HL-60/S4 treated with retinoic acid at 250 ng/mL for 4 days and 3 days (cell line): ENCODE data around the gene NR2F1-AS1.

Experiments used
- in situ Hi-C: fragments of 300-500 bp; cut with MboI; formaldehyde crosslinking; loops from 2 replicates; pipeline ENCODE4 v1.7.0; 2022; ENCODE audit warnings: low sequenced_read_pairs

Gene NR2F1-AS1

DNA sequence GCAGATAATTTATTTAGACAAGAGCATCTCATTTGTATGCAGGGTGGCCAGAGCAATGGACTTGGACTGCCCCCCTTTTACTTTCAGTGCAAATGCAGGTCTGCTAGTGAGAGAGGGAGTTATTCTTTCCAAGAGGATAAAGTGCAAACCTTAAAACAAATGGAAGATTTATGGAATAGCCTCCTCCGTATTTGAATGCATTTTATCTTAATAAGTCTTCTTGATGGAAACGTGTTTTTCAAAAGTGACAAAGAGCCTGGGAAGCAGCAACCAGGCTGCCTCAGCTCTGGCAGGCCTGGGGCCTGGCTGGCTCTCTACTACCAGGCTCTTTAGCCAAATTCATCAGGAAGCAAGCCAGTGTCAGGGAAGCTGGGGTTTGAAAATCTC lies 8.8 kb upstream of the NR2F1-AS1 start:
- in situ Hi-C loops, result no loop called here

DNA sequence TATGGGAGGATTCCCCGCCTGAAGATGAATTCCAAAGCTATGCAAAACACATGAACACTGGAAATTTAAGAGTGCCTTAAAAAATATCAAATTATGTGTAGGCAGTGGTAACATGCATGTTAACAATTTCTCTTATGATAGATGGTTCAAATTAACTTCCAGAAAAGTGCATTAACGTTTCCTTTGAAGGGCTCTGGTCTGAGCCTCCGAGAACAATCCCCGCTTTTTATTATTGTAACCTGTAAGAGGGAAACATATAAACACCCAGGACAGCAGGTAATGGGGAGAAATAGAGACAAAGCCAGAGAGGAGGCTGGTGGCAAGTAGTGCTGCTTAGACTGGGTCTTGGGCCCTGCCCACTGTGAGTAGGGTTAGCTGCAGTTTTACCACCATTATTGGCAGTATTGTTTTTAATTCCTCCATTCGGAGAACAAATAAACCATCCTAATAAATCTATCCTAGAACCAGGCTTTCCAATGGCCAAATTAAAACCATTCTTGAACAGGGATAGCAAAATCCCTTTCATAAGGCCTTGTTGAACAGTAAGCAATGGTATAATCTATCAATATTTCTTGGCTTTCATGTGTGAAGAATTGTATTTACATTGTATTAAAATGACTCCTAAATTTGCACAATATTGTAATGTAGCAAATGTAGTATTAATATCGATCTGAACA lies 8.3 kb upstream of the NR2F1-AS1 start:
- in situ Hi-C loops, result no loop called here

DNA sequence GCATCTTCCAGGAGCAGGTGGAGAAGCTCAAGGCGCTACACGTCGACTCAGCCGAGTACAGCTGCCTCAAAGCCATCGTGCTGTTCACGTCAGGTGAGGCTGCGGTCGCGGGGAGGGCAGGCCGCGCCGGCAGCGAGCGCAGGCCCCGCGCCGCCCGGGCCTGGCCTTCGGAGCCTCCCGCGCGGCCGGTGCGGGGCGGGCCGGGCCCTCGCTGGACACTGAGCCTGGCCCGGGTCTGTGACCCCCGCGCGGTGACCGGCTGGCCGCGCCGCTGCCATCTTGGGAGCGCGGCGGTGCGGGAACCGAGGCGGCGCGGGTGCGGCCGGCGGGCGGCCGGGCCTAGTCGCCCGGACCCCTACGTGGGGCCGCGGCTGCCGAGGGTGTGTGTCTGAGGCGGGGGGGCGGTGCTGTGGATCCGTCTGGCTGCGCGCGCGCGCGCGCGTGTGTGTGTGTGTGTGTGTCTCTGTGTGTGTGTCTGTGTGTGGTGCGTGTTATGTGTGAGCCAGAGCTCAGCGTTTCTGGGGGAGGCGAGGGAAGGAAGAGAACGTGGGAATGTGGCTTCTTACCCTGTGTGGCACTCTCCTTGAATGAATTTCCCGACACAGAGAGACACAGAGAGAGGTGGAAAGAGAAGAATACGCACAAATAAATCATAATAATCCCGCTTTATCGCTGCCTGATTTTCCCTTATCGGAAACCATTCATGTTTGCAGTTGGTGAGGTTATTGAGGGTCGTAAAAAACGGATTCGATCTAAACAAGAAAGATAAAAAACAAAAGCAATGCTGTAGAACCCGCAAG lies 7.5 kb upstream of the NR2F1-AS1 start:
- in situ Hi-C loops, result no loop called here

DNA sequence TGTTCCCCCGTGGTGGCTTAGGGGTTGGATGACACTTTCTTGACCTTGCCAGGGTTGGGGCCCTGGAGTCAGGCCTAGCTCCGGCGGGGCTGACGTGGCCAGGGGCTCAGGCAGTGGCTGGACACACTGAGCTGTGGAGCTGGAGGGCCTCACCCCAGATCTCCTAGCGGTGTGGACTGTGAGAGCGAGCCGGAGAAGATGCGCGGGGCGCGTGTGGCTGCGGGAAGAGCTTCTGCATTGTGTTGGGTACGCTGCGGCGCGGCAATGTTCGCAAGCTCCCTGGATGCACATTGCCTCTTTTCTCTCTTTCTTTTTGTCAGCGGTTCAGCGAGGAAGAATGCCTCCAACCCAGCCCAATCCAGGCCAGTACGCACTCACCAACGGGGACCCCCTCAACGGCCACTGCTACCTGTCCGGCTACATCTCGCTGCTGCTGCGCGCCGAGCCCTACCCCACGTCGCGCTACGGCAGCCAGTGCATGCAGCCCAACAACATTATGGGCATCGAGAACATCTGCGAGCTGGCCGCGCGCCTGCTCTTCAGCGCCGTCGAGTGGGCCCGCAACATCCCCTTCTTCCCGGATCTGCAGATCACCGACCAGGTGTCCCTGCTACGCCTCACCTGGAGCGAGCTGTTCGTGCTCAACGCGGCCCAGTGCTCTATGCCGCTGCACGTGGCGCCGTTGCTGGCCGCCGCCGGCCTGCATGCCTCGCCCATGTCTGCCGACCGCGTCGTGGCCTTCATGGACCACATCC lies 6.8 kb upstream of the NR2F1-AS1 start:
- in situ Hi-C loops, result no loop called here

DNA sequence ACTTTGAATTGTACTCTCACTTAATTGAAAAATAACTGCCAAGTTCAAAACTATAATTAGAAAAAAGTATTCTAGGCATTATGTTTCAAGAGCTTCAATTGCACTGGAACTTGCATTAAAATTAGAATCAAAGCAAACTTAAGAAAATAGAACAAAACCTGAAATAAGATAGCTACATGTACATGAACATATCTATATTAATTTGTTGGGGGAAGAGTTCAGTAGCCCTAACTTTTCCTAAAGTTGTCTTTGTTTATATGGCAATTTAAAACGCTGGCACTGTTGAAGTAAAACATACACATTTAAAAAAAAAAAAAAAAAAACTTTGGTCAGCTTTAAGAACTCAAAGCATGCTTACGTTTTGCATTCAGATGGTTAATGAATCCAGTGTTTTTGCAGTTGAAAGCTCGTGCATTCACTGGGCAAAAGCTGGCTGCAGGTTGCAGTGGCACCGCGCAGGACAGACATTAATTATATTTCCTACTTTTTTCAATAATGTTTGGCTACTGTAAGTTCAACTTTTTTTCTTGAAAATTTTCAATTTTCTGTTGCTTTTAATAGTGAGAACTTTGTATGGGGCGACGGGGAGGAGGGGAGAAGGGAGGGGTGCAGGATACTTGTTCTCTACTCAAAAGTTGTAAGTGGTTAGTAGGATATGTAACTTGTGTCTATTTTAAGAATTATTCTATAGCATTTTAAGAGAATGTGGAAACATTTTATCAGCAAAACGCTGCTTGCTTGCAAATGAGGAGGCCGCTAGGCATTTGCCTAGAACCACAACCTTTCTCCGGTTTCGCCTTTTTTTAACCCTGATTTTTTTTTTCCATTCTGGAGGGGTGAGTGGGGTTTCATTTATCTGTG lies 5.9 kb upstream of the NR2F1-AS1 start:
- in situ Hi-C loops, result no loop called here

DNA sequence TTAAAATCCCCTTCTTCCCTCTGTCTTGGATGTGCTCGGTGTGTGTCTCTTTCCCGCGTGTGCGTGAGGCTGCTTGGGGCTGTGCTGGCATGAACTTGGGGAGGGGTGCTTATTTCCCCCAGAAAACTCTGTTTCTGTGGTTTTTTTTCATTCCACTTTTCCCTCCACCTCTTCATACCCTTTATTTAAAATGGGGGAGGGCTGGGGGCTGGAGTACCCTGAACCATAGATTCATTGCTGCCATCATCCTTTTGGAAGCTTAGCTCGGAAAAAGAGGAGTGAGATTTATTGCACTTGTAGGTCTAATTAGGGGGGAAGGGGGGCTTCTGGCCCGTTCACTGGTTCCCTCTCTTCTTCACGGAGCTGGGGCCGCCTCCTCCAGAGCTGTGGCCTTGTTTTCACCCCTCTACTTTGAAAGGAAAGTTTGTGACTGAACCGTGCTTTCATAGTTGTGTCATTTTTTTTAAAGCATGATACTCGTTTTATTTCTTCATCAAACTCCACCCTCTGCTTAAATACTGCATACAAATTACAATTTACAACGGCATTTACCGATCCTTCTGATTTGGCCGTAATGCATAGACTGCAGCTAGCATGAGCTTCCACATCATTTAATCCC lies 4.9 kb upstream of the NR2F1-AS1 start:
- in situ Hi-C loops, result no loop called here

DNA sequence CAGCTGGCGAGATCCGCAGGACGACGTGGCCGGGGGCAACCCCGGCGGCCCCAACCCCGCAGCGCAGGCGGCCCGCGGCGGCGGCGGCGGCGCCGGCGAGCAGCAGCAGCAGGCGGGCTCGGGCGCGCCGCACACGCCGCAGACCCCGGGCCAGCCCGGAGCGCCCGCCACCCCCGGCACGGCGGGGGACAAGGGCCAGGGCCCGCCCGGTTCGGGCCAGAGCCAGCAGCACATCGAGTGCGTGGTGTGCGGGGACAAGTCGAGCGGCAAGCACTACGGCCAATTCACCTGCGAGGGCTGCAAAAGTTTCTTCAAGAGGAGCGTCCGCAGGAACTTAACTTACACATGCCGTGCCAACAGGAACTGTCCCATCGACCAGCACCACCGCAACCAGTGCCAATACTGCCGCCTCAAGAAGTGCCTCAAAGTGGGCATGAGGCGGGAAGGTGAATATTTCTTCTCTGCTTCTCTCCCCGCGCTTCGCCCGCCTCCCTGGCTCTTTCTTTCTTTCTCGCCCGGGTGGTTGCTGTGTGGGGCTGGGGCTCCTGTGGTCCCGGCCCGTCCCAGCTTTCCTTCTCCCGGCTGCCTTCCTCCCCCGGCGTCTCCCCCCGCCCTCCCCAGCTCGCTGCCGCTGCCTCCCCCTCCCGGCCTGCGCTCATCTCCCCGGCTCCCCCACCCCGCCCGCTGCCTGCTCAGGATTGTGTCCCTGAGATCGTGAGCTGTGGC lies 4.2 kb upstream of the NR2F1-AS1 start:
- in situ Hi-C loops, result no loop called here

DNA sequence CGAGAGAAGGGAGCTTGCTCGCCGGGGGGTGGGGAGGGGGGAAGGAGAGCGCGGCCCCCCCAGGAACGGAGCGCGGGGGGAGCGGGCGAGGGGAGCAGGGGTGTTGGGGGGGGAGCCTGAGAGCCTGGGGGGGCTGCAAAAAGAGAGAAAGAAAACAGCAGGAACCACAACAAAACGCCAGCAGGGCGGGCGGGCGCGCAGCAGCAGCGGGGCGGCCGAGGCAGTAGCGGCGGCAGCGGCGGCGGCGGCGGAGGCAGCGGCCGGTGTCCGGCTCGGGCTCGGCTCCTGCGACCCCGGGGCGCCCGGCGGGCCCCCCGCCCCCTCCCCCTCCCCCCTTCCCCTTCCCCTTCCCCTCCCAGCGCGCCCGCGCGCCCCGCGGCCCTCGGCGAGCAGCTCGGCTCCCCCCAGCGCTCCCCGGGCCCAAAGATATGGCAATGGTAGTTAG lies 3.6 kb upstream of the NR2F1-AS1 start:
- in situ Hi-C loops, result no loop called here

DNA sequence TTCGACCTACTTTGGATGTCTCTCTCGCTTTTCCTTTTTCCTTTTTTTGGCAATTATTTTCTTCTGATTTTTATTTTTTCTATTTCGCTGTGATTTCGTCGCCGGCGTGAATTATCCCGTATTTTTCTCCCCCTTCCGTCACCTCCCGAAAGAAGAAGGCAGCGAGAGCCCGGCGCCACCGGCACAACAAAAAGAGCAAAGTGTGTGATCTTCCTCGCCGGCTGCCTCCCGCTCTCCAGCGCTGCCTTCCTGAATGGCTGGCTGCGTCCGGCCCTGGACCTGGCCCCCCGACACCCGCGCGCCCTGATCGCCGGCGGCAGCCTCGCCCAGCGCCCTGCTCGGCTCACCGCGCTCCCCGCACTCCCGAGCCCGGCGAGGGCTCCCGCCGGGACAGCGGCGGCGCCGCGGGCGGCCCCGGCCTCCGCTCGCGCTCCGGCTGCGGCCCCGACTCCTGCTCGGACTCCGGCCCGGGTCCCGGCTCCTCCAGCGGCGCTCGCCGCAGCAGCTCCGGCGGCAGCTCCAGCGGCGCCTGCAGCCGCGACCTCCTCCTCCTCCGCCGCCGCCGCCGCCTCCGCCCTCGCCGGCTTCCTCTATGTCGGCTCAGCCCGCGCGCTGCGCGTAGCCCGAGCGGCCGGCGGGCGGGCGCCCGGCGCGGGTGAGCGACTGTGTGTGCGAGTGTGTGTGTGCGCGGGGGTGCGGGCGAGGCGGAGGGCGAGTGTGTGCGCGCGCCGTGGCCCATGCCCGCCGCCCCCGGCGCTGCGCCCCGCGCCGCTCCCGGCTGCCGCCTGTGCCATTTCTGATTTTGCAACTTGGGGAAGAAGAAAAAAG lies 3.0 kb upstream of the NR2F1-AS1 start:
- in situ Hi-C loops, result no loop called here

DNA sequence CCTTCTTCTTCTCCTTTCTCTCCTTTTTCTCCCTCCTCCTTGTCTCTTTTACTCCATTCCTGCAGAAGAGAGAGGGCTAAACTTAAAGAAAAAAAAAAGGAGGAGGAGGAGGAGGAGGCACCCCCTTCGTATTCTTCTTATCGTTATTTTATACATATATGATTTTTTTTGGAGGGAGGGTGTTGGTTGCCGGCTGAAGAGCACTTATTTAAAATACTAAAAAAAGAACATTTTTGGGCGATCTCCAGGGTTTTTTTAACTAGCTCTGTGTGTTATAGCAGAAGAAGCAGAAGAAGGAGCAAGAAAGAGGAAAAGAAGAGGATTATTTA lies 2.4 kb upstream of the NR2F1-AS1 start:
- in situ Hi-C loops, result no loop called here

DNA sequence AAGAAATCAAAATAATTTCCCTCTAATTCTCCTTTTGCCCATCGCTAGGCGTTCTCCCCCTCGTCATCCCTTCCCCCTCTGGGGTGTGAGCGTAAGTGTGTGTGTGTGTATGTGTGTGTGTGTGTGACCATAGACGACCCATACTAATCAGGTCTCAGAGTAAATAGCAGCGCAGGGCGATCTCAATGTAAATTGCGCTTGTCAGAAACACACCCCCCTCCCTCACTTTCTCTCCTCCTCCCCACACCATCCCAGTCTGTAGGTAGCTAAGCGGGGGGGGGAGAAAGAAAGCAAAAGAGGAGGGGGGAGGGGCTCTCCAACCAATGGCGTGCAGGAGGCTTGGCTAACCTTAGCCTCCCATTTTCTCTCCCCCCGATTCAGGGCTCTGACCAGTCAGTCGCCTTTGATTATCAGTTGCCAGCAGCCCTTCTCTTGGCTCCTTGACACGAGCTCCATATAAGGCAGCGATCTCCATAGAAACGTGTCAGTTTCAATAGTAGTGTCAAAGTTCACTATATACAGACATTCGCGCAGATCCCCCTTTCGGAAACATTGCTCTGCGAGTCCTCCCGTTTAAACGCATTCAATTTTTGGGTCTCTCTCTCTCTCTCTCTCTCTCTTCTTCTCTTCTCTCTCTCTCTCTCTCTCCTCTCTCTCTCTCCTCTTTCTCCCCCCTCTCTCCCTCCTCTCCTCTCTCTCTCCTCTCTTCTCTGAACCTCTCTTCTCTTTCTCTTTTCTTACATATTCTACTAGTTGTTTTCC lies 1.8 kb upstream of the NR2F1-AS1 start, which contains the start of gene NR2F1:
Gene NR2F1 (plus strand): TSS at position 546 of the 762 bp plus-strand sequence. CDS start 1,802 bp downstream, outside the sequence.
- in situ Hi-C loops, result no loop called here

DNA sequence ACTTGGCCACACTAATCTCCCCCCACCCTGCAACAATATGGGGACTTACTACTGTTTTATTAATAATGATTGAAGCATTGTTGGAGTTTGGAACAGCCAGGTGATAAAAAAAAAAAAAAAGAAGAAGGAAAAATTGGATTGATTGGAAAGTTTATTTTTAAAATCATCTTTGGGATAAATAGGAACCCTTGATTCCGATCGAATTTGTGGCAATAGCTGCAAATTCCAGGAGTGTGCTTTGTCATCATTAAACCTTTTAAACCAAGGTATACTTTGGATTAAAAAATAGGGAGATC lies 1.1 kb upstream of the NR2F1-AS1 start:
- in situ Hi-C loops, result no loop called here

DNA sequence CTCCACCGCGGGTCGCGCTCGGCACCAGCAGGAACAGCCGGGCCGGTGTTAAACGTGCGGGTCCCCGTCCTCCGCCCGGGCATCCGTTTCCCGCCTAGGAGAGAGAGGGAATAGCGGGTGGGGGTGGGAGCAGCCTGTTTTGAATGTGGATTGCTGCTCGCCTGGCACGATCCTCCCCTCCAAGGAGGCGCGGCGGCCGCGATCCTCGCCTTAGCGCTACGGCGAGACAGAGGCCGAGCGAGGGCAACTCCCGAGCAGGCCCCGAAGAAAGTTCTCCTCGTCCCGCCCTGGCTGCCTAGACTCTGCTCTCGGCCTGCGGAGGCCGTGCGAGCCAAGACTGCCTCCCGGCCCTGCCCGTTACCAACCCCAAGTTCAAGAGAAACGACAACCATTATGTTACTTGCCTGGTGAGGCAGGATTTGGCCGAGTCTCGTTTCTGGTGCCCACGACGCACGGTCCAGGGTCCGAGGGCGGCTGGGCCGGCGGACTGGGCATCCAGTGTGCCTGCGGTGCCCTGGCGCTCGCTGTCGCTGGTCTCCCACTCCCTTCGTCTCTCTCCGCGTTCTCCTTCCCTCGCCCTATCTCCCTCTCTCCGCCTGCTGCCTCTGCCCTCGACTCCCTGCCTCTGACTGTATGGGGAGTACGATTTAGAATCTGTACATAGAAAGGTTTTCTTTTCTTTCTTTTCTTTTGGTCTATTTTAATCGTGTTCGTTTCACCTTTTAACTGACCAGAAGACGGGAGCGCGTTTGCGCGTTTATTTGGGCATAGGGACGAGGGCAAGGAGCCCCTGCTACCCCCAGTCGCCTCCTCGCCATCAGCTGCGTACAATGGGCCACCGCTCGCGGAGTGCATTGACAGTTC lies 724 bp downstream of the NR2F1-AS1 start:
- in situ Hi-C loops, result no loop called here

DNA sequence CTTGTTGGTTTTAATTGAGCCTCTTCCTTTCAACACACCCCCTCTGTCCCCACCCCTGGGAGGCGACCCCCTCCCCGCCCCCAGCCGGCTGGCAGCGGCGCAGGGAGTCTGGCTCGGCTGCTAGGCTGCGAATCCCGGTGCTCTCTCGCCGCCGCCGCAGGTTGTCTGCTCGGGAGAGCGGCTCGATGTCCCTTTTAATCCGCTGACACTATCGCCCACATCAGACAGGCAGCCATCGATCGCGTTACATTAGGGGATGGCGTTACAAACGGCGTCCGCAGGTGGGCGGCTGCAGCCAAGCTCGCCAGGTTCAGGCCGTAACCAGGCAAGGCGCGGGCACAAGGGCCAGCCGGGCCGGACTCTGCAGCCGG lies 1.3 kb downstream of the NR2F1-AS1 start:
- in situ Hi-C loops, result no loop called here

DNA sequence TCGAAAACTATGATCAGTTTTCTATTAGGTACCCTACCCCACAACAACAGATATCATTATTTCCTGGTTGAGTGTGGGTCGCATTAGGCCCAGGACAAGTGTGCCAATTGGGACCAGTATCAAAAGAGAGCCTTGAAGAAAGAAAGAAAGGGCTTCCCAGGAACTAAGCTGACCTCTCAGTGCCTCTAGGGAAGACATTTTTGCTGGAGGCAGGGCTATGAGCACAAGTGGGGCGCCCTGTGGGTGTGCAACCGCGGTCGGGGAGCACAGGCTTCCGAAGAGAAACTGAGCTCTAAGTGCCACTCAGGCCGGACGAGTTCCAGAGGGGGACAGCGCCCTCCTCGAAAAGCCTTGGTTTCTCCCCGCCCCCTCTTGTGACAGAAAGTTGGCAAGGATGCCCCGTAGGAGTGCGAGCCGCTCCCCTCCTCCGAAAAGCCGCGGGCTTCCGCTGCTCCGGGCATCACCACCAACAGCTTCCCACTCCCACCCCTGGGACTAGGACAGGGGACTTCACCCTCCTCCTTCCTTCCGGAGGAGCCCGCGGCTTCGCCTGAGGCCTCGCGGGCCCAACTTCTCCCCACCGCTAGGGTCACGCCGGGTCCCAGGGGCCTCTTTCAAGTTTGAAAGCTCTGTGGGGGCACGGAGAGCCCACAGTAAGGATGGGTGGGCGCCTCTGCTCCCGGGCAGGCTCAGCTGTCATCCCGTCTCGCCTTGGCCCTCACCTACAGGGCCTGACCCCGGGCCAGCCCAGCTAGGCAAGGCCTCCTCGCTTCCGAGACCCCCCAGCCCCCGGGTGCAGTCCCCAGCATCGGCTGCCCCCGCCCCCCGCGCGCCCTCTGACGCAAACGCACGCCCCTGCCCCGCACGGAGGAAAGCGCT lies 2.0 kb downstream of the NR2F1-AS1 start:
- in situ Hi-C loops, result no loop called here
